IPS-NIHi7 (cell line): Measurements from ENCODE around the gene TRA2A.

Experiments used
- DNase-seq: peaks from one replicate; pipeline ENCODE4 v3.0.0; 2012; ENCODE audit warnings: mixed read lengths; ENCODE audit errors: extremely low spot score

TRA2A gene

GRCh38 chr7:23470330-23471105 is 61.3 kb downstream of the TRA2A start, which contains the start of gene IGF2BP3:
IGF2BP3 (minus strand) TSS chr7:23470491; CDS start chr7:23470110, 381 bp downstream.
- peak; percentile 62 for DNase-seq

GRCh38 chr7:23469961-23470250 is 61.9 kb downstream of the TRA2A start:
- no peak for DNase-seq

- no peak for DNase-seq
These were observed 62.4 kb downstream of the TRA2A start for GRCh38 chr7:23469150-23469960.

GRCh38 chr7:23468526-23469149 is 63.1 kb downstream of the TRA2A start:
- DNase-seq = no peak

- DNase-seq = no peak
These were observed 63.8 kb downstream of the TRA2A start for GRCh38 chr7:23467806-23468525.

- no peak for DNase-seq
These were observed 64.4 kb downstream of the TRA2A start for GRCh38 chr7:23467291-23467805.

- DNase-seq = no peak
These were observed 68.9 kb downstream of the TRA2A start for GRCh38 chr7:23462846-23463245.

- DNase-seq = no peak
These were observed 73.7 kb downstream of the TRA2A start for GRCh38 chr7:23458044-23458443.

GRCh38 chr7:23456093-23456492 is 75.7 kb downstream of the TRA2A start:
- no peak for DNase-seq

- DNase-seq = no peak
These were observed 76.8 kb downstream of the TRA2A start for GRCh38 chr7:23454881-23455526.
